Fibroblast of lung (primary cell): Measurements from ENCODE around the gene MRPL19. TPM values are rescaled to one million over a fixed set of nuclear protein-coding genes. Genes with fewer than 3 reads are reported as not detected.

Experiments
- DNase-seq, 2 donors: peaks; one replicate each; pipeline versions ENCODE4 v3.0.0 to v3.0.0-alpha.2; 2010; ENCODE audit warnings: low read depth in 2 of 2
- H2AFZ ChIP-seq: 2 replicates; pipeline ENCODE4 v1.5.1; 2012; ENCODE audit warnings: low read length, control low read depth, inconsistent platforms
- H3K27ac ChIP-seq: 2 replicates; pipeline ENCODE4 v1.5.1; 2011; ENCODE audit warnings: low read length, control low read depth; ENCODE audit not compliant: insufficient read depth
- H3K27me3 ChIP-seq: 2 replicates; pipeline ENCODE4 v1.5.1; 2011; ENCODE audit warnings: mild to moderate bottlenecking, low read length; ENCODE audit not compliant: control insufficient read depth, insufficient read depth
- H3K36me3 ChIP-seq: 2 replicates; pipeline ENCODE4 v1.5.1; 2011; ENCODE audit warnings: low read length; ENCODE audit not compliant: control insufficient read depth, insufficient read depth
- H3K4me1 ChIP-seq: 2 replicates; pipeline ENCODE4 v1.5.1; 2011; ENCODE audit warnings: low read length; ENCODE audit not compliant: control insufficient read depth, insufficient read depth; ENCODE audit errors: extremely low read depth
- H3K4me2 ChIP-seq: 2 replicates; pipeline ENCODE4 v1.5.1; 2011; ENCODE audit warnings: low read length, control low read depth; ENCODE audit not compliant: insufficient read depth; ENCODE audit errors: extremely low read depth
- H3K4me3 ChIP-seq, 4 experiments: fragments of 200-600 bp in 1 of 4; sonication (generic) in 1 of 4; replicated peaks in 1 of 4; 2 replicates each; pipeline ENCODE4 v1.5.1; 2011 to 2016; ENCODE audit warnings: low read length in 4 of 4, low read depth in 3 of 4, mild to moderate bottlenecking in 3 of 4, control low read depth in 2 of 4, inconsistent platforms in 1 of 4, mixed read lengths in 1 of 4; ENCODE audit not compliant: insufficient read depth in 1 of 4; ENCODE audit errors: control extremely low read depth in 1 of 4
- H3K79me2 ChIP-seq: 2 replicates; pipeline ENCODE4 v1.5.1; 2012; ENCODE audit warnings: mild to moderate bottlenecking, low read length, inconsistent platforms; ENCODE audit not compliant: control insufficient read depth, insufficient read depth
- H3K9ac ChIP-seq: 2 replicates; pipeline ENCODE4 v1.5.1; 2011; ENCODE audit warnings: mild to moderate bottlenecking, low read length, control low read depth; ENCODE audit not compliant: insufficient read depth
- H3K9me3 ChIP-seq: 2 replicates; pipeline ENCODE4 v1.5.1; 2012; ENCODE audit warnings: low read depth, low read length; ENCODE audit not compliant: control insufficient read depth, insufficient read depth
- H4K20me1 ChIP-seq: 2 replicates; pipeline ENCODE4 v1.5.1; 2011; ENCODE audit warnings: low read length; ENCODE audit not compliant: control insufficient read depth, insufficient read depth; ENCODE audit errors: extremely low read depth
- CTCF ChIP-seq, 2 donors: IDR thresholded peaks in 1 of 2; conservative IDR thresholded peaks in 1 of 2; 1 replicate in 1 of 2; 2 replicates in 1 of 2; pipeline ENCODE4 v1.5.1; 2011 to 2012; ENCODE audit warnings: low read length in 2 of 2, control low read depth in 1 of 2, inconsistent platforms in 1 of 2, low read depth in 1 of 2, mild to moderate bottlenecking in 1 of 2
- EZH2 ChIP-seq: IDR thresholded peaks from 2 replicates; pipeline ENCODE4 v1.5.1; 2012; ENCODE audit warnings: low read length, control low read depth, mild to moderate bottlenecking; ENCODE audit errors: missing control alignments
- polyA plus RNA-seq, 2 donors: library from polyadenylated mRNA; depleted of rRNA in 1 of 2; stranded (reverse) in 1 of 2; unstranded in 1 of 2; fragments of >200 nt; gene quantifications; 2 replicates each; pipeline ENCODE4 v1.2.1, GENCODE V29; 2011 to 2012; ENCODE audit warnings: missing spikeins in 1 of 2
- total RNA-seq: library from RNA; depleted of rRNA; stranded (reverse); fragments of >200 nt; gene quantifications from 2 replicates; pipeline ENCODE4 v1.2.1, GENCODE V29; 2014

The MRPL19 gene
- total and polyA plus RNA-seq, 2 donors (not counting 1 experiment from before 2014, with no cell fraction given) = 36.2 to 39.3 TPM

GRCh38 chr2:75647771-75648170 is 1.2 kb downstream of the MRPL19 start:
- Histone ChIP-seq H3K36me3 (no peaks in the 10 kb centered on the region), H2AFZ (no peak overlapping the region), H3K4me2 (peak overlapping the region; percentile 94), H3K9ac (no peak overlapping the region), H4K20me1 (no peaks in the 10 kb centered on the region), H3K27ac (no peak overlapping the region), H3K4me1 (no peaks in the 10 kb centered on the region), H3K9me3 (no peaks in the 10 kb centered on the region), H3K4me3 (peak overlapping the region in 3 of 4 experiments; percentile 95 to 99 (median 97)), H3K27me3 (no peaks in the 10 kb centered on the region), H3K79me2 (peaks cover 8% of the 10 kb centered on the region)
- TF ChIP-seq CTCF (conservative IDR thresholded peaks at IDR 0.05 in 1 of 2, IDR thresholded peaks at IDR 0.05 in 1 of 2; ENCODE audit: low read depth in 1 of 2, low read length in 2 of 2) = no peak
- no peak for TF ChIP-seq EZH2
- no peak for DNase-seq

DNA sequence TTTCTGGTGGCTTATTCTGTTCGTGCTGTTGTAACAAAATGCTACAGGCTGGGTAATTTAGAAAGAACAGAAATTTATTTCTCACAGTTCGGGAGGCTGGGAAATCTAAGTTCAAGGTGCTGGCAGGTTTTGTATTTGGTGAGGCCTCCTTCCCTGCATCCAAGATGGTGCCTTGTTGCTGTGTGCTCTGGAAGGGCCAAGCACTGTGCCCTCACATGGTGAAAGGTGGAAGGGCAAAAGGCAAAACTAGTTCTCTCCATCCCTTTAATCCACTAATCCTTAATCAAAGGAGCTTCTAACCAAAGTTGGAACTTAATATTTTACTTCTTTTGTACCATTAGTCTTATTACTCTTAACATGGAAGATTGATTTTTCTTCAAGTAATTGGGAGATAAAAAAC is 7.4 kb downstream of the MRPL19 start:
- no peak for DNase-seq
- Histone ChIP-seq H3K4me1 (no peaks in the 10 kb centered on the region), H3K36me3 (peaks cover 2% of the 10 kb centered on the region)

GRCh38 chr2:75655861-75656260 is 9.3 kb downstream of the MRPL19 start:
- Histone ChIP-seq H3K4me2 (no peak overlapping the region), H3K27me3 (no peaks in the 10 kb centered on the region), H3K4me1 (no peaks in the 10 kb centered on the region), H3K27ac (no peak overlapping the region), H4K20me1 (no peaks in the 10 kb centered on the region), H3K79me2 (no peaks in the 10 kb centered on the region), H3K9me3 (no peaks in the 10 kb centered on the region), H3K4me3 (no peak overlapping the region), H3K9ac (no peak overlapping the region), H3K36me3 (peaks cover 2% of the 10 kb centered on the region), H2AFZ (no peak overlapping the region)
- TF ChIP-seq EZH2 (no peak), CTCF (conservative IDR thresholded peaks at IDR 0.05 in 1 of 2, IDR thresholded peaks at IDR 0.05 in 1 of 2; ENCODE audit: low read depth in 1 of 2, low read length in 2 of 2) (no peak)
- peak in 1 of 2 donors; percentile 19 for DNase-seq

More for the DNA sequence above, 7.4 kb downstream of the MRPL19 start:
- Histone ChIP-seq H3K27me3 (no peaks in the 10 kb centered on the region), H2AFZ (no peak overlapping the region), H3K79me2 (no peaks in the 10 kb centered on the region), H3K4me2 (no peak overlapping the region), H3K9ac (no peak overlapping the region), H3K27ac (no peak overlapping the region), H3K4me3 (no peak overlapping the region), H3K9me3 (no peaks in the 10 kb centered on the region), H4K20me1 (no peaks in the 10 kb centered on the region)
- TF ChIP-seq CTCF (conservative IDR thresholded peaks at IDR 0.05 in 1 of 2, IDR thresholded peaks at IDR 0.05 in 1 of 2; ENCODE audit: low read depth in 1 of 2, low read length in 2 of 2) (no peak), EZH2 (no peak)
